A204.1 (cell line): ENCODE measurements around the gene MCF2L2.

Source experiments
- FAIRE-seq: peaks from 2 replicates; lab custom pipeline; 2012; peaks lifted over from hg19 to GRCh38; lab: Jason Lieb, UNC

The MCF2L2 gene

DNA sequence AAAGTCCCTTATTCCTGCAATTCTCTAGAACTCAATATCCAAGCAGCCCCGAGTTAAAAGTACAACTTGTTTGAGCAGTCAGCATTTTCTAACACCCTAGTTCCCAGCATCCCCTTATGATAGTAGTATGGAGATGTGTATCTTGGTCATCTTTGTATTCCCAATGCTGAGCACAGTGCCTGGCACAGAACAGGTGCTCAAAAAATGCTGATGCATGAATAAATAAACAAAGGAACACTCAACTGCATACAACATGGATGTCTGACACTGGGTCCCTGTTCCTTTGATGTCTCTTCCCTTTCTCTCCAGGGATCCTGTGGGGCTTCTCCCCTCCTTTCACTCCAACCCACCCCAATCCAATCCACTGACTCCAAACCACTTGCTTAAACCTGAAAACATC, 199.2 kb downstream of the MCF2L2 start:
- FAIRE-seq: no peak

DNA sequence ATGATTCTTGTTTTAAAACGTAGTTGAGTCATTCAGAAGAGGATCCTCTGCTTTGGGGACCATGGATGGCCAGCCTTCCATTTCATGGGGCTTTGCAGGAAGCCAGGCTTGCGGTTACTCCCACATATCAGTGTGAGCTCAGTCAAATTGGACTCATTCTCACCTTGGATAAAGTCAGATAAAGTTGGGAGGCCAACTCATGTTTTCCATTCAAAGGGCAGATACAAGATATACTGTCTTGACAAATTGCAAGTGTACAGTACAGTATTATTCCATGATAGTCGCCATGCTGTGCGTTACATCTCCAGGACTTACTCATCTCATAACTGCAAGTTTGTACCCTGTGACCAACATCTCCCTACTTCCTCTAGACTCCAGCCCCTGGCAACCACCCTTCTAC, 200.8 kb downstream of the MCF2L2 start:
- no peak for FAIRE-seq

DNA sequence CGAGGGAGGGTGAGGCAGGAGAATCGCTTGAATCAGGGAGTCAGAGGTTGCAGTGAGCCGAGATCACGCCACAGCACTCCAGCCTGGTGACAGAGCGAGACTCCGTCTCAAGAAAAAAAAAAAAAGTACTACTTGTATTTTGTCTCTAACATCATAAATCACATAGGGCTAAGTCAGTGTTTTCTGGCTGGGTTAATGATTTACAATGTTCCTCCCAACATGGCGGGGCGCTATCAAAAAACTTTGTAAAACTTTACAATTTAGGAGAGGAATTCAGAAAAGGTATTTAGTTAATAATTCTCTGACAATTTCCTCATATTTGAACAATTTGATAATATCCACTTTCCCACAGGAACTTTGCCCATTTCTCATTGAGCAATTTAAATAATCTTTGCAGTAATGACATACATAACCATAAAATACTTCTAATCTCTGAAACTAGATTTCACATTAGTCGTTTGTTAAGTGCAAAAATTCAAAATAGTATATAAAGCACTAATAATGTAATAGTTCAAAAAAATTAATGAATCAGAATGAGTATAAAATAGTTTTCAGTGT, 202.0 kb downstream of the MCF2L2 start:
- FAIRE-seq: no peak

GRCh38 chr3:183224180-183224970, 204.0 kb downstream of the MCF2L2 start:
- no peak for FAIRE-seq

DNA sequence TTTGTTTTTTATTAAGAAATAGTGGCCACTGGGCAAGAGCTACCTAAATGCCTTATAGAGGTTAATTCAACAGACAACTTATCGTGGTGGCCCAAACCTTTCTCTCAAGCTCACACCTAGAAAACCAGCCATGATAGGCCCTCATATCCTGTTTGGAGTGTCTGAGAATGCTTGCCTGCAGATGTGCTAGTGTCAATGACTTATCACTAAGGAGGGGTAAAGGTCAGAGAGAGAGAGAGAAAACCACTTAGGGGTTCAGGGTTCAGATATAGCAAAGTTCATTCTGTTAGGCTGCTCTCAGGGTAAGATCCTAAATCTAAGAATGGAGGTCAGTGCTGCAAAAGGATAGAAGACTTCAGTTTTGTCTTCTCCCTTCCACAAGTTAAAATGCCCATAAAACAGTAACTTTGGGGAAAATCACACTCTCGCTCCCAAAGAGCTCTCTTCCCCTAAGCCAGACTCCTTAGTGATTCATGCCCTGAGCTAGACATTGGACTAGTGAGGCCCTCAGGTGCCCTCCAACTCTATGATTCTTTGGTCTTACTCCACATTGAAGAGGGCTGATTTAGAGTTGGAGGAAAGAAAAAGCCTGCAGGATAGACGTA, 205.7 kb downstream of the MCF2L2 start:
- no peak for FAIRE-seq

DNA sequence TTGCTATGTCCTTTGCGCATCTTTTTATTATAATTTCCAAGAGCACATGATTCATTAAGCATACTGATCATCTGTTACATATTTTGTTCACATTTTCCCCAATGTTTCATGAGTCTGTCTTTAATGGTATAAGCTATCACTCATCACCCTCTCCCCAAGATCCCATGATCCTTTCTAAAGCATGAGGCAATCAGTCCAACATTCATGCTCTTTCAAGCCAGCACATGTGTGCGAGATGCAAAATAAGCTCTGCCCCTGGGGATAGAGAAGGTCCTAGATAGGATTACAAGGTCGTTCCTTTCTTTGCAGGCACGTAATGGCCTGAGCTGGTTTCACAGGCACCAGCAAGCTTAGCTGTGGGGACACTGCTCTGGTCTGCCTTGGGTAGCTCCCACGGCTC, 207.6 kb downstream of the MCF2L2 start:
- FAIRE-seq: no peak

DNA sequence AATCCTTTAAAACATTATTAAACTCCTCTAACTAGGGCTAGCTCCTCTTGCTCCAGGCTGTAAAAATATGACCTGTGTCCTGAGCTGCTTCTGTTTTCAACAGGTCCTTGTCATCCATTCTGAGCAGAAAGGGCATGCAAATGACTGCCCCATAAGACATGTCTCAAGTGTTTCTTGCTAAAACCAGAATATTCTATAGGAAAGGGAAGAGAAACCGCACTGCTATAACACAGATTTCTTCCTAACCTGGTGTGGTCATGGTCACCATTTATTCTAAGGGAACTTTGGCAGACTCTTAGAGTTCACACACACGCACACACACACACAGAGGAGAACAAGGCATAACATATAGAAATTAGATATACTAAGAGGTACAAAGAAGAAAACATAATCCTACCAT, 209.6 kb downstream of the MCF2L2 start:
- no peak for FAIRE-seq

- FAIRE-seq: no peak
Observed at GRCh38 chr3:183217548-183218332, 210.7 kb downstream of the MCF2L2 start.

- FAIRE-seq: no peak
Observed at GRCh38 chr3:183215591-183216202, 212.7 kb downstream of the MCF2L2 start.

DNA sequence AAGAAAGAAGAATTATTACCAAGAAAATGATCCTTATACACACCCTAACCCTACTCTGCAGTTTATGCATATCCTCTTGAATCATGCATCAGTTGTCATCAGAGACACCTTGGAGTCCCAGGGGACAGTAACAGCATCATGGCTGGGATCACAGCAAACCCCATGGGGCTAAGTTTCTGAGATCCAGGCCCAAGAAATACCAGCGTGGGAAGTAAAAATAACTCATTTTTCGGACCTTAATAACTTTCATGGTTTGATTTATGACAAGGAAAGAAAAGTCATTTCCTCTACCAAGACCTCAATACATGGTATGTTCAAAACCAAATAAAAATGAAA, 214.2 kb downstream of the MCF2L2 start:
- FAIRE-seq: no peak

DNA sequence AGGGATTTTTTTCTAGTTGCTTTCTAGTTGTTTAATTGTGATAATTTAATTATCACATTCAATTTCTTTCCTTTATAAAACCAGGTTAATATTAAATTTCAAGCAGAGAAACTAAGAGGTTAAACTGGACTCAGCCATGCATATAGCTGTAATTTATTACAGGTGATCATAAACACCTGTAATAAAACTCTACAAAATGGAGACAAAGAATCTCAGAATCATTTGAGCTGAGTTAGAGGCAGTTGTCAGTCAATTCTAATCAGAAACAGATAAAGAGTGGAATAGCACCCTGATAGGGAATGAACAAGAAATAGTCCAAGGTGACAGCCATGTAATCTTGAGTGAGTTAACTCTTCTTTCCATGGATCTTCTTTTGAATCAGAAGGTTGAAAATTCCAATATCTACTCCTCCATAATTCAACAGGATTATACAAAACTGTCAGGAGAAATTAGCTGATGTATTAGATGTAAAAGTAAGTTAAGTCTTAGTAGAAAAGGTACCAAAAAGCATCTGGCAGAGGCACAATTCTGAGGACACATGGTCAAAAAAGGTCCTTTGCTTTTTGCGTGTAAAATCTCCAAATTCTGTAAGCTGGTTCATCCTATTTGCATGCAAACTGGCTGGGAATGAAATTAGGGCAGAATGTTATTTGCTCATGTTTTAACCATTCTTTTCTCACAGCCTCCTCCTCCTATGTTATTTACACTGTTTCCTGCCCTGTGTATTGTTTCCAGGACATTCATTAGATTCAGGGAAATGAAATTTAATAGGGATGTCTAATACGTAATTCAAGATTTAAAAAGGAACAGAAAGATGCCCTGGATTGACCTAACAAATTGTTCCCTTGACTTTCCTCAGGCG, 214.8 kb downstream of the MCF2L2 start:
- no peak for FAIRE-seq

DNA sequence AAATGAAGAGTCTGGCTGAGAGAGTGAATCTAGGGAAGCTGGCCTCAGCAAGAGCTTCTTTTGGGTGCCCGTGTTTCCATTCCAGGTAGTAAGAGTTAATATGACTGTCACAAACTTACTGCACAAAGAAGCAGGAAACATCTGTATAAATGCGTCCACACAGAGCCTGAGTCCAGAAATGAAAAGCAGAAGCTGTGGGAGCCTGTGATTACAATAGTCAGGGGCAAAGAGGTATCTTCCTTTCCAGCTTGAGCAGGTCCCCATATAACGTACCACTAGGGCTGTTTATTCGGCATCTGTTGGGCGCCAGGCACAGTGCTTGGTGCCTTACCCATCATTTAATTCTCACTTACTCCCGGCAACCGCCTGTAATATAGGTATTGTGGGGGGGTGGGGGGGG, 215.9 kb downstream of the MCF2L2 start:
- FAIRE-seq: no peak

- FAIRE-seq: no peak
Observed at GRCh38 chr3:183212096-183212495, 216.3 kb downstream of the MCF2L2 start.

GRCh38 chr3:183211352-183211751, 217.1 kb downstream of the MCF2L2 start:
- FAIRE-seq: no peak

- no peak for FAIRE-seq
Observed at GRCh38 chr3:183210862-183211341, 217.5 kb downstream of the MCF2L2 start.

DNA sequence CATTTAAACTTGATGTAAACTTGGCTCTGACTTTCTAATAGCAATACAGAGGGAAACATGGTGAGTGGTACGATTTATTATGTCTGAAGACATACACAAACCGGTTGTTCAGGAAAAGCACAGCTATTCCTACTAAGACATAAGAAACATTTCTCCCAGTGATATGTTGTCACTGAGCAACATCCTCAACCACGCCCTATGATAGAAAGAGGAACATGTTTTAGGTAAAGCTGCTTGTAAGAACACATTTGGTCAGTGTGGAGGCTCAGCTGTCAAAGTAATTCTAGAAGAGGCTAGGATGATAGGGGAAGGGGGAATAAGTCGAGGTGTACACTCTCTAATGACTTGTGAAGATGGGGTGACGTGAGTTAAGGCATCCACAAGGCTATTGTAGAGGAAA, 218.1 kb downstream of the MCF2L2 start:
- FAIRE-seq: no peak

GRCh38 chr3:183208800-183209199, 219.6 kb downstream of the MCF2L2 start:
- no peak for FAIRE-seq

DNA sequence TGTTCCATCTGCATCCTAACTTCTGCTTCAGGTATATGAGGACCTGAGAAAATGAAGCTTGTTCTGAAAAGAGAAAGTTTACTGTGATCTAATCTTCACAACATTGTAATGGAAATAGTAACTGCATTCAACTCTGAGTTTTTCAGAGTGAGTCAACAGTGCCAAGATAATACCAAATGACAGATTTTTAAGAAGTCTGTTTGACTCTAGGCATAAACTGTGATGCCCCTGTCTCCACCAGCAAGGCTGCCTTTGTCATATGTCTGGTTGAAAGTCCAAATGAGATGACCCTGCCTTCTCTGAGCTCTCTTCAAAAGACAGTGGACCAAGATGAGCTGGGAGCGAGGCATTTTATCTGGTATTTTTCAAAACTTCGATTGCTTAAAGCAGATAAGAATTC, 220.2 kb downstream of the MCF2L2 start:
- no peak for FAIRE-seq

GRCh38 chr3:183203670-183204069, 224.7 kb downstream of the MCF2L2 start:
- FAIRE-seq: no peak

DNA sequence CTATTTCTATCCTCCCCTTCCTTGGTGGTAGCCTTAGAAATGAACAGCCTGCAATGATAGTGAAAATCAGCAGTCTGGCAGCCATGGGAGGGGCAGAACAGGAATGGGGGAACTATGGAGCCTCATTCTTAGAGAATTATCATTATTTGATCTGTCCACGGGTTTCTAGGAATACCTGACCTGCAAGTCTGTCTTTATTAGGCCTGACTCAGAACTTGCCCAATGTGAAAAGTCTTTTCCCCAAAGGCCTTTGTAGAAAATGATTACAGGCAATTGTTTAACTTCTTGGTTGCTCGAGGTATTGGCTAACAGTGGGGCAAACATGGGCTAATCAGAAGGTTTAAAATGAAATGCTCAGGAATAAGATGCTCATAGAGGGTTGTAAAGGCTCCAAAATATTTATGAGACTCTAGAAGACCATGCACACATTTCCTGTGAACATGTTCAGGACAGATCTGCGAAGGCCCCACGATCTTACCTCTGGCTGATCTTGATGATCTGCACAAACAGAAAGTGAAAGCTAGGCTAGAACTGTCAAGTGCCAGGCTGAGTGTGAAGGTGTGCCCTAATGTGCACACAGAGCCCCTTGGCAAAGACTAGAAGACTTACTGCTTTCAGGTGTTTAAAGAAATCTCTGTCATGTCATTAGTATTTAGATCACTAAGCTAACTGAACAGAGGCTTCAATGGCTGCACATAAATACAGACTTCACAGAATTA, 226.3 kb downstream of the MCF2L2 start:
- FAIRE-seq: no peak

- FAIRE-seq: no peak
Observed at GRCh38 chr3:183198939-183199338, 229.5 kb downstream of the MCF2L2 start.
